Measurements from ENCODE around the gene CDH19.

CDH19 gene

DNA sequence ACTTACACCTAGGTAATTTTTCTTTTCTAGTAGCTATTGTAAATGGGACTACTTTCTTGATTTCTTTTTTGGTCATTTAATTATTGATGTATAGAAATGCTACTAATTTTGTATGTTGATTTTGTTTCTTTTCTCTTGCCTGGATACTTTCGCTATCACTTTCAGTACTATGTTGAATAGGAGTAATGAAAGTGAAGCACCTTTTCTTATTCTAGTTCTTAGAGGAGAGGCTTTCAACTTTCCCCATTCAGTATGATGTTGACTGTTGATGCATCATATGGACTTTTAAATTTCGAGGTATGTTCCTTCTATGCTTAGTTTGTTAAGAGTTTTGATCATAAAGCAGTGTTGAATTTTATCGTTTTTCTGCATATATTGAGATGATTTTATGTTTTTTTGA, 142.5 kb downstream of the CDH19 start:
- no peak for TF ChIP-seq CTCF (conservative IDR thresholded peaks at IDR 0.05)

DNA sequence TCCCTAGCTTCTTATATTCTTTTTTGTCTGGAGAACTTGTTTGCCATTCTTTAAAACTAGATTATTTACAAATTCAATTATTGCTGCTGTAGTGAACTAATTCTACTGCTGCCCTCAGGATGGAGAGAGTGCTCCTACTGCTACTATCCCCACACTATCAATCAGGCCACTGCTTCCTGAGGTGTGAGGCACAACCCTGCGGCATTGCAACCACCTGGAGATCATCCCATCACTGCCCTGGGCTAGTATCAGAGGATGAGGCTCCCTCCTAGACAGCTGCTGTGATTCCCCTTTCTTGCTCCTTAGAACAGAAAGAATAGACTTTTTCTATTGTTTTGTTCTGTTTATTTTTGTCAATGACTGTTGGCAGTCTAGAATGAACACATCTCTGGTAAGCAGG, 146.6 kb downstream of the CDH19 start:
- TF ChIP-seq CTCF (conservative IDR thresholded peaks at IDR 0.05), result no peak
- no peak overlapping the region for H3K27ac ChIP-seq

More for the DNA sequence above, 142.5 kb downstream of the CDH19 start:
- no peak overlapping the region for H3K27ac ChIP-seq
